ENCODE measurements around the gene RUSC1. TPM values are rescaled to one million over a fixed set of nuclear protein-coding genes. Genes with fewer than 3 reads are reported as not detected.
"Not testable (repeated sequence)": the region's sequence is repeated elsewhere in the genome, so short reads cannot be mapped to it uniquely, and the experiment has no call there.

Gene RUSC1
- total RNA-seq (2014; rRNA removed; shearing (Covaris generic)), result 17.1 and 18.6 TPM in 2 replicates

GRCh38 chr1:155320661-155321617 lies at the start of gene RUSC1:
TSS of gene RUSC1 (plus strand) at chr1:155320894. CDS start at chr1:155321774, 880 bp downstream.
- peak; percentile 66 for DNase-seq (ENCODE audit: low read depth)

DNA sequence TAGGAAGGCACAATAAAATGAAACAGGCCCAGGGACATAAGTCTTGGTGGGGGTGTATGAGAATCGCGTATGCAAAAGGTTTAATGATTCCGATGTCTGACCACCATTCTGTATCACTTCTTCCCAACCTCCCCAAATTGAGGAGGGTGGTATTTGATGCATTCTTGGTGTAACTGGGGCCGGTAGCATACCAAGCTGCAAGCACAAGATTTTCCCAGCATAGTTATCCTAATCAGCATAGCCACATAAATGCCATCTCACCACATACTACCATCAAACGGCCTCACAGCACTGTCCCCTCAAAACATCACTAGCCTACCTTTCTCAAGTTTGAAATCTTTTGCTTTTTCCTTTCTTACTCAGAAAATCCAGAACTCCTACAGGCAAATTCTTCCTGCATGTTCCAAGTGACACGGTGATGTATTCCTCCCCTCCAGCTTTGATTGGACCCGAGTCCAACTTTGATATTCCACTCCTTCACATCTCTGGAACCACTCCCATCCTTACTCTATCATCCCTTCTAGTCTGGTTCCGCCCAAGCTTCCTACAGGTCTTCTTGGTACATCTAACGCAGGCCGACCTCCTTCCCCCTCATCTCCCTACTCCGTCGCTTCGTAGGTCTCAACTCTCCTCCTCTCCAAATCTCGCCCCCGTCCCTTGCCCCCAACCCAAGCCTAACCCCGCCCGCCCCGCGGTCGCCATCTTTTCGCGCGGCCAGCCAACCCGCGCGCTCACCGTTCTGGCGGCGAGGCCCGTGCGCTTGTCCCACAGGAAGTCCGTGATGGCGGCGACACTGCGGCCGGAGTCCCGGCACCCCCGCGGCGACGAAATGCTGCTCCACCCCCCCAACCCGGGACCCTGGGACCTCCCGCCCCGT lies 48.0 kb upstream of the RUSC1 start:
- no peak for DNase-seq (ENCODE audit: low read depth)

DNA sequence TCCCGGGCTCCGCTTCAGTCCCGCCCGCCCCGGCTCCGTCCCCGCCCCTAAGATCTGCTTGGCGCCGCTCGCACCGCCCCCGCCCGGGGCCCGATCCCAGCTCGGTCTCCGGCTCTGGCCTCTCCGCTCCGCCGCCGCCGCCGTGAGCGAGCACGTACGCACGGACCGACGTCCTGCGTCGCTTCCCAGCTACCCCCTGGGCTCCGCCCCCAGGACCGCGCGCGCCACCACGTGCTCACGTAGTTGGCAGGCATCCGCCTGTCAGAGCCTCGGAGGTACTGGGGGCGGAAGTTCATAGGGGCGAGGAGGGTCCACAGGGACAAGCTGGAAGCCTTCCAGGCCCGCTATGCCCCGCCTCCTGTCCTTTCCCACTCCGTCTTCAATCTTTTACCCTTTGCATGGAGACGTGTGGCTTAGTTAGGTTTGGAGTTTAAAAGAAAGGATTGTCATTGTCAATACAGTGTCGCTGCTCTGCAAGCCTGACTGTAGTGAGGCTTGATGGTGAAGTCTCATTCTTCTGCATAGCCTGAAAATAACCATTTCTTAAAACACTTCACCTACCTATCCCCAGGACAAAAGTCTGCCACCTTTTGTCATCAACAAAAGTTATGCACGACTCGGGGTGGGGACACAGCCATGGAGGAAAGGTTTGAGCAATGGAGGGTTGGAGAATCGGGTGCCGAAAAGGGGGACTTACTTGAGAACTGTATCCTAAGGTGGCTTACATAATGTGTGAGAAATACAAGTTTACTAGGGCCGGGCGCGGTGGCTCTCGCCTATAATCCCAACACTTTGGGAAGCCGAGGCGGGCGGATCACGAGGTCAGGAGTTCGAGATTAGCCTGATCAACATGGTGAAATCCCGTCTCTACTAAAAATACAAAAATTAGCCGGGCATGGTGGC lies 47.1 kb upstream of the RUSC1 start, which contains the start of gene CLK2:
CLK2 (minus strand) TSS at position 162 of the 903 bp plus-strand sequence. CDS start 2,527 bp downstream, outside the sequence.
- DNase-seq (ENCODE audit: low read depth), result peak; percentile 99

- peak; percentile 98 for DNase-seq (ENCODE audit: low read depth)
These were observed 43.4 kb upstream of the RUSC1 start, which contains the start of gene HCN3 for GRCh38 chr1:155277070-155277901. TSS of gene HCN3 (plus strand) at chr1:155277463. CDS start at chr1:155277591, 128 bp downstream.

DNA sequence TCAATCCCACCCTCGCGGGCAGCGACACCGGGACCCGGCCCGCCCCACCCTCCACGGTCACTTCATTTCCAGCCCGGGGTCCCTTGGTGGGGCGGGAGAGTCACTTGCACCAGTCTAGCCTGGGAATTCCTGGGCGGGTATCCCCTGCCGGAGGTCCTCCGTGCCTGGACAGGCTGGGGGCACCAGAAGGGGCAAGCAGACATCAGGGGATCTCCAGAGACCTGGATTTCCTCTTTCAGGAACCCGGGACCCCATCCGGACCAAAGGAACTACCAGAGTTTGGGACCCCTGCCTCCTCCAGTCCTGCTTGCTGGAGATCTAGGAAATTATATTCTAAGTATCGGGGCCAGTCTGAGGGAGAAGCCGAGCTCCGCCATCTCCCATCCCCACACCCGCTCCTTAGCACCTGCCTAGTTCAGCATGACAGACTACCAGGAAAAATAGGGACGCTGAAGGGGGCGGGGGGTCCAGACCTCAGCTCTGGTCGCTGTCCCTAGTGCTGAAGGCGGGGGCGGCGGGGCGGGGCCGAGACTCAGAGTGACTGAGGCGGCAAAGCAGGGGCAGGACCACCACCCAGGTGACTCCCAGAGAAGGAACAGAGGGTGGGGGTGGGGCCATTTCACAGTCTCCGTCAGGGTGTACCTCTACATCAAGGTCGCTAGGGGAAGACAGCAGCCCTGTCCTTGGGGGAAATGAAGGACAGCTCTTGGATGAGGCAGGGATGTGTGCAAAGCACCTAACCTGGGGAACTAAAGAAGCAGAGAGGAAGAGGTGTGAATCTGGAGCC lies 42.6 kb upstream of the RUSC1 start:
- DNase-seq (ENCODE audit: low read depth), result peak; percentile 61

GRCh38 chr1:155278689-155279160 lies 42.0 kb upstream of the RUSC1 start:
- DNase-seq (ENCODE audit: low read depth), result peak; percentile 22

DNA sequence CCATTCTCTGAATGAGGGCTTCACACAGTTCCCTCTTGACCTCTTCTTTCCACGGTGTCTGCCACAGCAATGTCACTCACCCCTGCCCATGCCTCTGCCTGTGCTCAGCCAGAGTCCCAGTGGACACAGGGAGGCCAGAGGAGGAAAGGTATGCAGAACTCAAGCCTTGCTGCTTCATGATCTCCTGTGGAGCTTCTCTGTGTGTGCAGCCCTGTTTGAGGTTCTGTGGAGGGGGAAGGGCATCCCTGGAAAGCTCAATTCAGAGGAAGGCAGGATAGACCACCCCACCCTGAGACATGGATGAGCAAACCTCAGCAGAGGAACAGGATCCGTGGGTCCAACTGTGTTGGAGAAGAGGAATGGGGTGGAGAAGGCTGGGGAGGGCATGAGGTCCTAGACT lies 41.4 kb upstream of the RUSC1 start:
- no peak for DNase-seq (ENCODE audit: low read depth)

GRCh38 chr1:155282488-155283091 lies 38.1 kb upstream of the RUSC1 start:
- DNase-seq (ENCODE audit: low read depth), result no peak

GRCh38 chr1:155284476-155284875 lies 36.2 kb upstream of the RUSC1 start:
- no peak for DNase-seq (ENCODE audit: low read depth)

DNA sequence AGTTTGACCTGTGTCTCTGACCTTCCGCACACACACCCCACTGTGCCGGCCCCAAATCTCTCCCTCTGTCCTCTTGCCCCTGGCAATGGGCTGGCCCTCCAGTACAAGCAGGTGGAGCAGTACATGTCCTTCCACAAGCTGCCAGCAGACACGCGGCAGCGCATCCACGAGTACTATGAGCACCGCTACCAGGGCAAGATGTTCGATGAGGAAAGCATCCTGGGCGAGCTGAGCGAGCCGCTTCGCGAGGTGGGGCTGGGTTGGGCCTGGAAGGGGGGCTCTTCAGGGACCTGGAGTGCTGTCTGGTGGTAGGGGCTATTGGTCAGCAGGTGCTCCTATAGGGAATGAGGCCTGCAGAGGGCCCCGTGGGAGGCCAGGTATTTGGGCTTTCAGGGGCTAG lies 35.6 kb upstream of the RUSC1 start:
- no peak for DNase-seq (ENCODE audit: low read depth)

DNA sequence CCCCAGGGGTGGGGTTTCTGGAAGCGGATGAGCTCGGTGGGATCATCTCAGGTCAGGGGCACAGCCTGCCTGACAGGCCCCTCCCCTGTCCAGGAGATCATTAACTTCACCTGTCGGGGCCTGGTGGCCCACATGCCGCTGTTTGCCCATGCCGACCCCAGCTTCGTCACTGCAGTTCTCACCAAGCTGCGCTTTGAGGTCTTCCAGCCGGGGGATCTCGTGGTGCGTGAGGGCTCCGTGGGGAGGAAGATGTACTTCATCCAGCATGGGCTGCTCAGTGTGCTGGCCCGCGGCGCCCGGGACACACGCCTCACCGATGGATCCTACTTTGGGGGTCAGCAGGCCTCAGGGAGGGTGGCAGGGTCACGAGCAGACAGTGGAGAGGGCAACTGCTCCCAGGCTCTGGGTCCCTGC lies 35.1 kb upstream of the RUSC1 start:
- no peak for DNase-seq (ENCODE audit: low read depth)

DNA sequence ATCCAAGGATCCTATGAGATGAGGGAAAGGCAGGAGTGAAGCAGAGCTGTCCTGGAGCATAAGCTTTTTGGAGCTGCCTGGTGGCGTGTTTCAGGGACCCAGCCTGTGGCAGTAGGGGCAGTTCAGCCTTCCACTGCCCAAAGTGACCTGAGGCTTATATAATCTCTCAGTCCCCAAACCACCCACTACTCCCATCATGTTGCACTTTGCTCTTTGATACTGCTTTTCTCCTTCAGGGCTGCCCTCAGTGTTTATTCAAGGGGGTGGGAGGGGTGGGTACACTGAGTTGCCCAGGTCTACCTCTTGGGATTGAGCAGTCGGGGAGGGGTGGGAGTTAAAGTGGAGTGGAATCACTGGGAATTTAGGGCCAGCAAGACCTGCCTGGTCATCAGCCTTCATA lies 34.1 kb upstream of the RUSC1 start:
- no peak for DNase-seq (ENCODE audit: low read depth)

- DNase-seq (ENCODE audit: low read depth), result no peak
These were observed 32.6 kb upstream of the RUSC1 start for GRCh38 chr1:155287987-155288543.

- DNase-seq (ENCODE audit: low read depth), result not testable (repeated sequence)
These were observed 29.7 kb upstream of the RUSC1 start for GRCh38 chr1:155291006-155291405.

DNA sequence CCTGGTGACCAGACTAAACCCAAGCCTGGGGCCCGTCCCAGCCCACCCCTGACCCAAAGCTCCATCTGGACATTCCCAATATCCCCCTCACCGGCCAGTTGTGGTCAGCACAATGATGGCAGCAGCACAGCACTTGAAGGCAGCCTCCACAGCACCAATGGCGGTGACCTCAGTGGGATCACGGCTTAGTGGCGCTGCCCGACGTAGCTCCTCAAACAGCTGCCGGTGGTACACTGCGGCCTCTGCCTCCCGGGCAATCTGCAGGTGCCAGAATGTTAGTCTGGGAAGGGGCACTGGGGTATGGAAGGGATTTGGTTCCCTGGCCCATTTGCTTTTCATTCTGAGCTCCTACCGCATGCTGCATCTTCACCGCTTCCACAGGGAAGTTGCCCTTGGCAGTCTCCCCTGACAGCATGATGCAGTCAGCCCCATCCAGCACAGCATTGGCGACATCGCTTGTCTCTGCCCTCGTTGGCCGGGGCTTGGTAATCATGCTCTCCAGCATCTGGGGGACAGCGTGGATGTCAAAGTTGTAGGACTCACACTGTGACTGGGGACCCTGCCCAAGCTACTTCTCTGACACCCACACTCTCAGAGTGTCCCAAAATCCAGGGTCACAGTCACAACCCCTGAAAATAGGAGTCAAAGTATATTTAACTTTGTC lies 27.5 kb upstream of the RUSC1 start:
- no peak for DNase-seq (ENCODE audit: low read depth)

DNA sequence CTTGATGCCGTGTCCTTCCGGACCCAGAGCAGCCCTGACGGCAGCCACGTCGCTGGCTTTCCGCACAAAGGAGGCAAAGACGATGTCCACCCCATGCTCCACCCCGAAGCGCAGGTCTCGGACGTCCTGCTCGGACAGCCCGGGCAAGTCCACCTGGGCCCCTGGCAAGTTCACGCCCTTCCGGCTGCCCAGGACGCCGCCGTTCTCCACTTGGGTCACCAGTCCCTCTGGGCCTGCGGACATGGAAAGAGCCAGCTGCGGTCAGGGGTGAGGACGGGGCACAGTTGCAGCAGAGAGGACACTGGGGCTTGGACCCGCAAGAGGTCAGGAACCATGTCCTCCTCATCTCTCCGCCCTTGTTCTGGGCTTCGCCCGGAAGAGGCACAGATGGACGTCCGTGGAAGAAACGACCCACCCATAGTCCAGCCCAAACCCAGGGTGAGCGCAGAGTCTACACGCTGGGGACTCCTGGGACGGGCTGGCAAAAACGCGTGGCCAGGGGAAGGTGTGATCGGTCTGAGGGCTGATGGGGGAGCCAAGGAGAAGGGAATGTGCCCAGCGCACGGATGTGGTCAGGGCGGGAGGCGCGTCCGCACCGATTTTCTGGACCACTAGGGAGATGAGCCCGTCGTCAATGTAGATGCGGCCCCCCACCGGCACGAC lies 26.0 kb upstream of the RUSC1 start:
- DNase-seq (ENCODE audit: low read depth), result no peak
